Ishikawa (cell line): ENCODE measurements around the gene NOS1AP.

Experiments used
- CEBPB ChIP-seq: IDR thresholded peaks from 2 replicates; pipeline ENCODE4 v1.6.1; 2012
- CREB1 ChIP-seq: IDR thresholded peaks from 2 replicates; pipeline ENCODE4 v1.6.1; 2012; ENCODE audit warnings: low read depth
- EGR1 ChIP-seq: IDR thresholded peaks from 2 replicates; pipeline ENCODE4 v1.6.1; 2012
- EP300 ChIP-seq: IDR thresholded peaks from 2 replicates; pipeline ENCODE4 v1.6.1; 2012; ENCODE audit warnings: borderline replicate concordance
- FOXM1 ChIP-seq: IDR thresholded peaks from 2 replicates; pipeline ENCODE4 v1.6.1; 2012; ENCODE audit warnings: low read depth, borderline replicate concordance
- MAX ChIP-seq: IDR thresholded peaks from 2 replicates; pipeline ENCODE4 v1.6.1; 2012
- NFIC ChIP-seq: IDR thresholded peaks from 2 replicates; pipeline ENCODE4 v1.6.1; 2012
- RAD21 ChIP-seq: IDR thresholded peaks from 2 replicates; pipeline ENCODE4 v1.6.1; 2012; ENCODE audit warnings: low read depth
- REST ChIP-seq: IDR thresholded peaks from 2 replicates; pipeline ENCODE4 v1.6.1; 2012; ENCODE audit warnings: low read depth, mild to moderate bottlenecking
- TAF1 ChIP-seq: IDR thresholded peaks from 2 replicates; pipeline ENCODE4 v1.6.1; 2012; ENCODE audit warnings: low read depth, mild to moderate bottlenecking
- TCF12 ChIP-seq: IDR thresholded peaks from 2 replicates; pipeline ENCODE4 v1.6.1; 2012; ENCODE audit warnings: low read depth
- TEAD4 ChIP-seq: IDR thresholded peaks from 2 replicates; pipeline ENCODE4 v1.6.1; 2012
- USF1 ChIP-seq: IDR thresholded peaks from 2 replicates; pipeline ENCODE4 v1.6.1; 2012
- YY1 ChIP-seq: IDR thresholded peaks from 2 replicates; pipeline ENCODE4 v1.6.1; 2012; ENCODE audit warnings: low read depth
- ZBTB7A ChIP-seq: IDR thresholded peaks from 2 replicates; pipeline ENCODE4 v1.6.1; 2012; ENCODE audit warnings: low read depth

Gene NOS1AP

GRCh38 chr1:162242804-162243203, 173.3 kb downstream of the NOS1AP start:
- TF ChIP-seq CEBPB (no peak), ZBTB7A (no peak), NFIC (no peak), TCF12 (no peak), EP300 (no peak), MAX (no peak), REST (no peak), TEAD4 (no peak), FOXM1 (no peak), RAD21 (no peak), CREB1 (no peak), EGR1 (no peak), USF1 (no peak), YY1 (no peak), TAF1 (no peak)

- TF ChIP-seq EGR1 (no peak), EP300 (no peak), REST (no peak), MAX (no peak), TCF12 (no peak), ZBTB7A (no peak), CEBPB (no peak), NFIC (no peak), USF1 (no peak), FOXM1 (no peak), TEAD4 (no peak), TAF1 (no peak), RAD21 (no peak), CREB1 (no peak), YY1 (no peak)
These were observed 179.5 kb downstream of the NOS1AP start for GRCh38 chr1:162248854-162249535.

- TF ChIP-seq YY1 (no peak), ZBTB7A (no peak), USF1 (no peak), CEBPB (no peak), TAF1 (no peak), CREB1 (no peak), NFIC (no peak), REST (no peak), EGR1 (no peak), TEAD4 (no peak), EP300 (no peak), RAD21 (no peak)
These were observed 180.7 kb downstream of the NOS1AP start for GRCh38 chr1:162250004-162250730.
